Suprapubic skin (tissue), 4 donors: ENCODE measurements around the gene MIER1. TPM values are rescaled to one million over a fixed set of nuclear protein-coding genes. Genes with fewer than 3 reads are reported as not detected.

Source experiments
- DNase-seq, 2 donors: peaks; one replicate each; pipeline ENCODE4 v3.0.0-alpha.2; 2019; ENCODE audit warnings: low spot score in 2 of 2
- H3K27ac ChIP-seq: fragments of 200-600 bp; sonication (generic); one replicate; pipeline ENCODE4 v1.5.1; 2019
- H3K27me3 ChIP-seq: fragments of 200-600 bp; sonication (generic); one replicate; pipeline ENCODE4 v1.5.1; 2019
- H3K36me3 ChIP-seq: fragments of 200-600 bp; sonication (generic); one replicate; pipeline ENCODE4 v1.5.1; 2019
- H3K4me1 ChIP-seq: fragments of 200-600 bp; sonication (generic); one replicate; pipeline ENCODE4 v1.5.1; 2019
- H3K4me3 ChIP-seq: fragments of 200-600 bp; sonication (generic); one replicate; pipeline ENCODE4 v1.5.1; 2019; ENCODE audit warnings: mild to moderate bottlenecking
- H3K9me3 ChIP-seq: fragments of 200-600 bp; sonication (generic); one replicate; pipeline ENCODE4 v1.5.1; 2019
- CTCF ChIP-seq, 2 donors: fragments of 200-600 bp in 1 of 2; fragments of 450-650 bp in 1 of 2; sonication (generic) in 1 of 2; IDR thresholded peaks; one replicate each; pipeline ENCODE4 v1.5.1; 2016 to 2019; ENCODE audit warnings: antibody characterized with exemption in 2 of 2, mild to moderate bottlenecking in 1 of 2, moderate library complexity in 1 of 2
- EP300 ChIP-seq: sonication (generic); formaldehyde crosslinking; IDR thresholded peaks from one replicate; pipeline ENCODE4 v1.6.1; 2017; ENCODE audit warnings: antibody characterized with exemption
- POLR2A ChIP-seq, 2 donors: fragments of 450-650 bp; IDR thresholded peaks; one replicate each; pipeline ENCODE4 v1.6.1; 2017; ENCODE audit warnings: antibody characterized with exemption in 2 of 2, mild to moderate bottlenecking in 2 of 2, moderate library complexity in 2 of 2
- POLR2AphosphoS5 ChIP-seq, 3 donors: sonication (generic); formaldehyde crosslinking; IDR thresholded peaks; one replicate each; pipeline ENCODE4 v1.6.1; 2017; ENCODE audit warnings: antibody characterized with exemption in 3 of 3
- WGBS: methylation state at CpG from one replicate; pipeline ENCODE4 v1.1.5; 2018; 5-methylcytosine and 5-hydroxymethylcytosine counted together
- total RNA-seq, 4 donors: library from RNA; depleted of rRNA; stranded (reverse); fragments of >200 nt; gene quantifications; one replicate each; pipeline ENCODE4 v1.1.0, GENCODE V29; 2016

The MIER1 gene
- total RNA-seq, 4 donors from 2014 or later, result 17.1 to 43.2 (median 27.5) TPM

GRCh38 chr1:66937529-66938234 lies 12.9 kb downstream of the MIER1 start:
- no peaks in the 10 kb centered on the region for H3K27me3 ChIP-seq
- H3K9me3 ChIP-seq, result no peaks in the 10 kb centered on the region
- TF ChIP-seq EP300 (no peak), POLR2AphosphoS5 (IDR thresholded peaks at IDR 0.05) (no peak), CTCF (IDR thresholded peaks at IDR 0.05) (no peak), POLR2A (IDR thresholded peaks at IDR 0.05) (no peak)
- DNase-seq, result no peak
- H3K36me3 ChIP-seq, result peaks cover 6% of the 10 kb centered on the region
- H3K4me1 ChIP-seq, result peaks cover 21% of the 10 kb centered on the region
- no peak overlapping the region for H3K27ac ChIP-seq
- WGBS, result 38% methylated on average over 1 of the region's 1 CpG
- no peak overlapping the region for H3K4me3 ChIP-seq

GRCh38 chr1:66938613-66939012 lies 13.8 kb downstream of the MIER1 start:
- peaks cover 6% of the 10 kb centered on the region for H3K36me3 ChIP-seq
- no peaks in the 10 kb centered on the region for H3K9me3 ChIP-seq
- TF ChIP-seq POLR2A (IDR thresholded peaks at IDR 0.05) (no peak), POLR2AphosphoS5 (IDR thresholded peaks at IDR 0.05) (no peak), CTCF (IDR thresholded peaks at IDR 0.05) (no peak)
- no peak overlapping the region for H3K4me3 ChIP-seq
- H3K27me3 ChIP-seq, result no peaks in the 10 kb centered on the region
- no peak for DNase-seq
- H3K4me1 ChIP-seq, result peaks cover 13% of the 10 kb centered on the region
- H3K27ac ChIP-seq, result no peak overlapping the region

- Histone ChIP-seq H3K27me3 (no peaks in the 10 kb centered on the region), H3K9me3 (no peaks in the 10 kb centered on the region), H3K27ac (no peak overlapping the region), H3K36me3 (peaks cover 7% of the 10 kb centered on the region), H3K4me3 (no peak overlapping the region), H3K4me1 (peaks cover 13% of the 10 kb centered on the region)
- WGBS, result 93% methylated on average over 1 of the region's 1 CpG
- no peak for DNase-seq
- TF ChIP-seq POLR2A (IDR thresholded peaks at IDR 0.05) (no peak), EP300 (no peak), CTCF (IDR thresholded peaks at IDR 0.05) (no peak), POLR2AphosphoS5 (IDR thresholded peaks at IDR 0.05) (no peak)
Measured at GRCh38 chr1:66940981-66941380, 16.2 kb downstream of the MIER1 start.

GRCh38 chr1:66943361-66943969 lies 18.7 kb downstream of the MIER1 start:
- H3K27me3 ChIP-seq, result no peaks in the 10 kb centered on the region
- TF ChIP-seq CTCF (IDR thresholded peaks at IDR 0.05), result no peak
- TF ChIP-seq EP300, result no peak
- no peak for TF ChIP-seq POLR2A (IDR thresholded peaks at IDR 0.05)
- no peak for TF ChIP-seq POLR2AphosphoS5 (IDR thresholded peaks at IDR 0.05)
- peaks cover 13% of the 10 kb centered on the region for H3K4me1 ChIP-seq
- DNase-seq, result no peak
- 76% methylated on average over 5 of the region's 5 CpGs for WGBS
- no peak overlapping the region for H3K27ac ChIP-seq
- no peaks in the 10 kb centered on the region for H3K9me3 ChIP-seq
- peaks cover 30% of the 10 kb centered on the region for H3K36me3 ChIP-seq
- H3K4me3 ChIP-seq, result no peak overlapping the region
